ENCODE results near the gene C1orf21. TPM values are rescaled to one million over a fixed set of nuclear protein-coding genes. Genes with fewer than 3 reads are reported as not detected.

The C1orf21 gene
- polyA plus RNA-seq, 1 experiment = 4.3 TPM

DNA sequence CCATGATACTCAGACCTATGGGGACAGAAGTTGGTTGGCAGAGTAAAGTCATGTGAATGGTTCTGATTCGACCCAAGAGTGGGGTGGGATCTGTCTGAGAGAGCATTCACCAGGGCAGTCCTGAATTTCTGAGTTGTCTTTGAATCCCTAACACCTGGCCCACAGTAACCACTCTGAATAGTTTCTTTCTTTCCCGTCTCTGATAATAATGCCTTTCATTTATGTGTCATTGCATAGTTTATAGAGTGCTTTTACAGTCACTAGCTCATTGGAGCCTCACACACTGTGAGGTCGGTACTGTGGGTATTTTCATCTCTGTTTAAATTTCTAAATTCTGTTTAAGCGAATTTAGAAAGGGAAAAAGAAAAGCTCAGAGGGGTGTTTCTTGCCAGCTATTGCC, 147.1 kb downstream of the C1orf21 start:
- H3K27me3 ChIP-seq (ENCODE audit: control insufficient read depth, insufficient read depth, low read length) = no peaks in the 10 kb centered on the region
- ChIA-PET POLR2A (no interaction called here), CTCF (no interaction called here)
- H3K36me3 ChIP-seq (ENCODE audit: control insufficient read depth, insufficient read depth, low read length) = no peaks in the 10 kb centered on the region
- no peak for TF ChIP-seq CTCF (IDR thresholded peaks at IDR 0.05; ENCODE audit: insufficient read depth, low read depth, low read length)
- H3K4me3 ChIP-seq (ENCODE audit: low read depth, low read length) = no peak overlapping the region
- no peak for DNase-seq (ENCODE audit: low read depth)

DNA sequence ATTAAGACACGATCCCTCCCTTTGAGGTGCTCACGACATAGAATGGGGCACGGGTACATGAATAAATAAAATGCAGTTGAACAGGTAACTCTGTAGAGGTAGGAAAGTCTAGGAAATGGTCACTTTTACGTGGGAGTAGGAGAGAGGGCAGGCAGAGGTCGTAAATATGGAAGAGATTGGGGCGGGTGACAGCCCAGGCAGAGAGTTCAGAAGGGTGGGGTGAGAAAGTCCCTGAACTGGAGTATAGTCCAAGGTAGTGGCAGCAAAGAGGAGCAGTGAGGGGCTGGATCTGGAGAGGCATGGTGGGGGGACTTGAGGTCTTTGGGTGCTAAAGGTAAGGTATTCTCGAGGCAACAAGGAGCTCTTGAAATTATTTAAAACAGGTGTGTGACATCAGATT, 147.9 kb downstream of the C1orf21 start:
- ChIA-PET CTCF (interaction anchor here (1.2 to 1.3 kb wide), 2 partner anchors 12 to 459 kb away, joined by 3 to 5 read pairs; no protein-coding TSS in a partner anchor), POLR2A (no interaction called here)
- no peak for TF ChIP-seq CTCF (IDR thresholded peaks at IDR 0.05; ENCODE audit: insufficient read depth, low read depth, low read length)
- no peak overlapping the region for H3K4me3 ChIP-seq (ENCODE audit: low read depth, low read length)
- H3K27me3 ChIP-seq (ENCODE audit: control insufficient read depth, insufficient read depth, low read length) = no peaks in the 10 kb centered on the region
- DNase-seq (ENCODE audit: low read depth) = no peak
- H3K36me3 ChIP-seq (ENCODE audit: control insufficient read depth, insufficient read depth, low read length) = no peaks in the 10 kb centered on the region

GRCh38 chr1:184535191-184535970, 148.6 kb downstream of the C1orf21 start:
- ChIA-PET POLR2A (interaction anchor here (0.5 kb wide), 1 partner anchor 541 kb away, joined by 3 read pairs; no protein-coding TSS in a partner anchor), CTCF (interaction anchor here (1.2 to 1.3 kb wide), 2 partner anchors 13 to 460 kb away, joined by 3 to 5 read pairs; no protein-coding TSS in a partner anchor)
- DNase-seq (ENCODE audit: low read depth) = peak; percentile 59
- H3K27me3 ChIP-seq (ENCODE audit: control insufficient read depth, insufficient read depth, low read length) = no peaks in the 10 kb centered on the region
- H3K4me3 ChIP-seq (ENCODE audit: low read depth, low read length) = no peak overlapping the region
- TF ChIP-seq CTCF (IDR thresholded peaks at IDR 0.05; ENCODE audit: insufficient read depth, low read depth, low read length) = no peak
- no peaks in the 10 kb centered on the region for H3K36me3 ChIP-seq (ENCODE audit: control insufficient read depth, insufficient read depth, low read length)

DNA sequence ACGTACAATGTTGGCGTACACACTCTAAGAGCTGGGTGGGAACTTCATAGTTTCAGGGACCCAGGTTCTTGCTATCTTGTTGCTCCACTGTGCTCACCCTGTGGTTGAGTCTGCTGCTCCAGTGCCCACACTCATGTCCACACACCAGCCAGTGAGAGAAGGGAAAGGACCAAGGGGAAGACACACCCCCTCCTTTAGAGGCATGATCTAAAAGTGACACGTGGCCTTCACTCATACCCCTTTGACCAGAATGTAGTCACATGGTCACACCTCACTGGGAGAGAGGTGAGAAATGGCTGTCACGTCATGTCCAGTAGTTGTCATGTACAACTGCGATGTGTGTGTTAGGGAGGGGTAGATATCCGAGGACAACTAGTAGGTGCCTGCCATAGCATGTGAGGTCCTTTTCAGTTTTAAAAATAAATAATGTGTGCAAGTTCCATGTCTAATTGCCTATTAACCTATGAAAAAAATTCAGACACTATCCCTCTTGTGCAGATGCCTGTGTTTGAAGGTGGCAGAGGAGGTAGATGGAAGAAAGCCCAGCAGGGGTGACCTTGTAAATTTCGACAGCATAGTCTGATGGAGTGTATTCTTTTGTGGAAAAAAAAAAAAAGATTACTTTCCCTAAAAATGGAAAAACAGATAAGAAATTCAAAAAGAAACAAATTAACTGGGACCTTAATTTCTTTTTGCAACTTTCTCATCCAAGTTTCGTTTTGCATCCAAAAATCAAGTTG, 149.6 kb downstream of the C1orf21 start:
- CTCF ChIA-PET = interaction anchor here (1.3 kb wide), 1 partner anchor 14 kb away, joined by 3 read pairs; no protein-coding TSS in a partner anchor
- TF ChIP-seq CTCF (IDR thresholded peaks at IDR 0.05; ENCODE audit: insufficient read depth, low read depth, low read length) = no peak
- no peak for DNase-seq (ENCODE audit: low read depth)
- Histone ChIP-seq H3K36me3 (ENCODE audit: control insufficient read depth, insufficient read depth, low read length) (no peaks in the 10 kb centered on the region), H3K4me3 (ENCODE audit: low read depth, low read length) (no peak overlapping the region), H3K27me3 (ENCODE audit: control insufficient read depth, insufficient read depth, low read length) (no peaks in the 10 kb centered on the region)
- POLR2A ChIA-PET = no interaction called here

- no peak for DNase-seq (ENCODE audit: low read depth)
- no peaks in the 10 kb centered on the region for H3K27me3 ChIP-seq (ENCODE audit: control insufficient read depth, insufficient read depth, low read length)
- no peak overlapping the region for H3K4me3 ChIP-seq (ENCODE audit: low read depth, low read length)
- ChIA-PET CTCF (no interaction called here), POLR2A (no interaction called here)
- no peak for TF ChIP-seq CTCF (IDR thresholded peaks at IDR 0.05; ENCODE audit: insufficient read depth, low read depth, low read length)
- H3K36me3 ChIP-seq (ENCODE audit: control insufficient read depth, insufficient read depth, low read length) = no peaks in the 10 kb centered on the region
Observed at GRCh38 chr1:184539580-184539979, 152.8 kb downstream of the C1orf21 start.

Data from BJ (cell line).